Activated effector memory CD4-positive, alpha-beta T cell treated with anti-CD3 and anti-CD28 coated beads, Interleukin-2, amount 50 U/mL, for 16 hours (primary cell): ENCODE results near the gene GTF3C5.
A peak's percentile ranks its signal among the peaks of the same experiment; 100 is the strongest.

Experiments
- DNase-seq: peaks from one replicate; pipeline ENCODE4 v3.0.0-alpha.2; 2020

GTF3C5 gene

GRCh38 chr9:133031496-133031911 lies 707 bp downstream of the GTF3C5 start:
- no peak for DNase-seq

- peak; percentile 37 for DNase-seq
Observed at GRCh38 chr9:133032171-133032570, 1.4 kb downstream of the GTF3C5 start.

GRCh38 chr9:133035669-133036068 lies 4.9 kb downstream of the GTF3C5 start:
- no peak for DNase-seq

- DNase-seq, result no peak
Observed at GRCh38 chr9:133037775-133038515, 7.1 kb downstream of the GTF3C5 start.

- DNase-seq, result peak; percentile 81
Observed at GRCh38 chr9:133040892-133041479, 10.2 kb downstream of the GTF3C5 start.

- no peak for DNase-seq
Observed at GRCh38 chr9:133041958-133042357, 11.2 kb downstream of the GTF3C5 start.

GRCh38 chr9:133042676-133043075 lies 11.9 kb downstream of the GTF3C5 start:
- DNase-seq, result no peak

GRCh38 chr9:133043449-133044035 lies 12.7 kb downstream of the GTF3C5 start:
- no peak for DNase-seq

GRCh38 chr9:133044125-133044524 lies 13.3 kb downstream of the GTF3C5 start:
- no peak for DNase-seq

GRCh38 chr9:133044661-133045060 lies 13.9 kb downstream of the GTF3C5 start:
- DNase-seq, result no peak

GRCh38 chr9:133045132-133045531 lies 14.3 kb downstream of the GTF3C5 start:
- DNase-seq, result no peak

GRCh38 chr9:133046196-133046899 lies 15.6 kb downstream of the GTF3C5 start:
- no peak for DNase-seq

- no peak for DNase-seq
Observed at GRCh38 chr9:133046900-133047295, 16.1 kb downstream of the GTF3C5 start.

- DNase-seq, result no peak
Observed at GRCh38 chr9:133048595-133048994, 17.8 kb downstream of the GTF3C5 start.

GRCh38 chr9:133049043-133049442 lies 18.2 kb downstream of the GTF3C5 start:
- DNase-seq, result no peak

- no peak for DNase-seq
Observed at GRCh38 chr9:133050142-133050541, 19.3 kb downstream of the GTF3C5 start.

- DNase-seq, result no peak
Observed at GRCh38 chr9:133050781-133051180, 20.0 kb downstream of the GTF3C5 start.

- DNase-seq, result no peak
Observed at GRCh38 chr9:133051281-133051900, 20.6 kb downstream of the GTF3C5 start.

GRCh38 chr9:133051966-133052539 lies 21.3 kb downstream of the GTF3C5 start:
- DNase-seq, result no peak

- no peak for DNase-seq
Observed at GRCh38 chr9:133054194-133054890, 23.5 kb downstream of the GTF3C5 start.

- no peak for DNase-seq
Observed at GRCh38 chr9:133054966-133055365, 24.2 kb downstream of the GTF3C5 start.

GRCh38 chr9:133055788-133056420 lies 25.1 kb downstream of the GTF3C5 start:
- no peak for DNase-seq
